IMR-90 (cell line): Measurements from ENCODE around the gene TPM2. TPM values are rescaled to one million over a fixed set of nuclear protein-coding genes. Genes with fewer than 3 reads are reported as not detected.

ENCODE experiments used
- ATAC-seq: fragments of 200-7000 bp; cut with Tn5 transposase; 2 replicates; pipeline ENCODE4 v1.9.1; 2020; ENCODE audit warnings: low read depth, mild to moderate bottlenecking, moderate library complexity
- BruUV-seq: library from RNA; stranded (reverse); fragments of 400-500 nt; replicated peaks from 2 replicates; lab custom pipeline; 2021; lab: Mats Ljungman, UMichigan
- CTCF ChIA-PET: fragments of 300-600 bp; formaldehyde crosslinking; extraction: SDS; loops from one replicate; lab custom pipeline; 2021; ENCODE audit warnings: antibody characterized with exemption; lab: Yijun Ruan, JAX
- POLR2A ChIA-PET: fragments of 300-600 bp; sonication (Branson Sonifier 250); formaldehyde crosslinking; loops from one replicate; lab custom pipeline; 2022; ENCODE audit warnings: antibody characterized with exemption; ENCODE audit not compliant: unreplicated experiment; lab: Charles Lee
- DNase-seq: peaks from one replicate; pipeline ENCODE4 v3.0.0; 2013
- H2AFZ ChIP-seq: replicated peaks from 2 replicates; pipeline ENCODE3; 2013; ENCODE audit warnings: low read length, mild to moderate bottlenecking; ENCODE audit not compliant: poor library complexity
- H2AK5ac ChIP-seq: 2 replicates; pipeline ENCODE4 v1.6.1; 2013; ENCODE audit warnings: low read depth, low read length, inconsistent platforms
- H2AK9ac ChIP-seq: replicated peaks from 2 replicates; pipeline ENCODE3; 2013; ENCODE audit warnings: mild to moderate bottlenecking, low read depth, low read length, moderate library complexity; ENCODE audit not compliant: poor library complexity
- H2BK120ac ChIP-seq: 2 replicates; pipeline ENCODE4 v1.6.1; 2013; ENCODE audit warnings: low read depth, low read length, inconsistent platforms
- H2BK15ac ChIP-seq: 3 replicates; pipeline ENCODE4 v1.6.1; 2013; ENCODE audit warnings: low read depth, low read length, inconsistent platforms
- H2BK20ac ChIP-seq: 2 replicates; pipeline ENCODE4 v1.6.1; 2013; ENCODE audit warnings: low read depth, mild to moderate bottlenecking, inconsistent platforms, low read length, moderate library complexity
- H2BK5ac ChIP-seq: 2 replicates; pipeline ENCODE4 v1.6.1; 2013; ENCODE audit warnings: mild to moderate bottlenecking, low read depth, low read length, inconsistent platforms; ENCODE audit not compliant: poor library complexity, severe bottlenecking
- H3K14ac ChIP-seq: replicated peaks from 2 replicates; pipeline ENCODE4 v1.6.1; 2013; ENCODE audit warnings: low read depth, low read length, inconsistent platforms
- H3K18ac ChIP-seq: 2 replicates; pipeline ENCODE4 v1.6.1; 2013; ENCODE audit warnings: low read depth, low read length, control low read depth
- H3K23ac ChIP-seq: 2 replicates; pipeline ENCODE4 v1.6.1; 2013; ENCODE audit warnings: low read depth, low read length, inconsistent platforms
- H3K27ac ChIP-seq: 2 replicates; pipeline ENCODE4 v1.5.1; 2013; ENCODE audit warnings: mild to moderate bottlenecking, control low read depth, low read length; ENCODE audit not compliant: insufficient read depth
- H3K27me3 ChIP-seq: 2 replicates; pipeline ENCODE4 v1.6.1; 2013; ENCODE audit warnings: low read length; ENCODE audit not compliant: control insufficient read depth, insufficient read depth
- H3K36me3 ChIP-seq: 2 replicates; pipeline ENCODE4 v1.6.1; 2013; ENCODE audit warnings: low read length, mixed read lengths; ENCODE audit not compliant: control insufficient read depth, insufficient read depth
- H3K4ac ChIP-seq: 2 replicates; pipeline ENCODE4 v1.6.1; 2013; ENCODE audit warnings: low read depth, low read length, inconsistent platforms
- H3K4me1 ChIP-seq: 2 replicates; pipeline ENCODE4 v1.6.1; 2013; ENCODE audit warnings: low read length, mixed read lengths; ENCODE audit not compliant: control insufficient read depth, insufficient read depth
- H3K4me2 ChIP-seq: 2 replicates; pipeline ENCODE4 v1.6.1; 2013; ENCODE audit warnings: low read depth, mild to moderate bottlenecking, control low read depth, low read length, moderate library complexity
- H3K4me3 ChIP-seq: 2 replicates; pipeline ENCODE4 v1.5.1; 2013; ENCODE audit warnings: low read depth, mild to moderate bottlenecking, control low read depth, low read length, moderate library complexity; ENCODE audit not compliant: insufficient read depth
- H3K56ac ChIP-seq: 2 replicates; pipeline ENCODE4 v1.6.1; 2013; ENCODE audit warnings: low read length, inconsistent platforms; ENCODE audit not compliant: insufficient read depth; ENCODE audit errors: extremely low read depth
- H3K79me1 ChIP-seq, 2 experiments: 2 replicates each; pipeline ENCODE4 v1.6.1; 2013; ENCODE audit warnings: low read length in 2 of 2, inconsistent platforms in 1 of 2, low read depth in 1 of 2
- H3K9ac ChIP-seq: 2 replicates; pipeline ENCODE4 v1.6.1; 2013; ENCODE audit warnings: low read depth, low read length, control low read depth
- H3K9me1 ChIP-seq: 2 replicates; pipeline ENCODE4 v1.6.1; 2013; ENCODE audit warnings: low read length, inconsistent platforms; ENCODE audit not compliant: insufficient read depth
- H3K9me3 ChIP-seq: 2 replicates; pipeline ENCODE4 v1.6.1; 2013; ENCODE audit warnings: low read length; ENCODE audit not compliant: control insufficient read depth, insufficient read depth
- H4K20me1 ChIP-seq: 2 replicates; pipeline ENCODE4 v1.6.1; 2013; ENCODE audit warnings: low read length, inconsistent platforms; ENCODE audit not compliant: insufficient read depth
- H4K5ac ChIP-seq: 2 replicates; pipeline ENCODE4 v1.6.1; 2013; ENCODE audit warnings: mild to moderate bottlenecking, low read depth, low read length, control low read depth
- H4K8ac ChIP-seq, 2 experiments: 2 replicates each; pipeline ENCODE4 v1.6.1; 2013; ENCODE audit warnings: low read depth in 2 of 2, low read length in 2 of 2, control low read depth in 1 of 2, inconsistent platforms in 1 of 2
- H4K91ac ChIP-seq: 2 replicates; pipeline ENCODE4 v1.6.1; 2013; ENCODE audit warnings: low read depth, low read length, inconsistent platforms; ENCODE audit not compliant: insufficient read depth
- BHLHE40 ChIP-seq: fragments of 150-350 bp; IDR thresholded peaks from 2 replicates; pipeline ENCODE4 v1.6.1; 2016; ENCODE audit warnings: mild to moderate bottlenecking, low read depth, low read length
- CEBPB ChIP-seq: IDR thresholded peaks from 2 replicates; pipeline ENCODE4 v1.6.1; 2012; ENCODE audit warnings: low read depth, low read length, improper control_type of control experiment
- CHD1 ChIP-seq: IDR thresholded peaks from 2 replicates; pipeline ENCODE4 v1.6.1; 2012; ENCODE audit warnings: low read depth, low read length, improper control_type of control experiment
- MAFK ChIP-seq: IDR thresholded peaks from 2 replicates; pipeline ENCODE4 v1.6.1; 2012; ENCODE audit warnings: low read depth, low read length, improper control_type of control experiment
- RCOR1 ChIP-seq: IDR thresholded peaks from 2 replicates; pipeline ENCODE4 v1.6.1; 2012; ENCODE audit warnings: mild to moderate bottlenecking, low read length, improper control_type of control experiment; ENCODE audit not compliant: insufficient replicate concordance
- WGBS, 2 experiments: methylation state at CpG; one replicate each; pipeline versions ENCODE4 v1.1.5 to v1.1.7; 2013; ENCODE audit warnings: missing lambda C conversion rate in 2 of 2; ENCODE audit not compliant: insufficient read length in 1 of 2; ENCODE audit errors: extremely low coverage in 2 of 2; 5-methylcytosine and 5-hydroxymethylcytosine counted together
- dilution Hi-C: fragments of 300-500 bp; cut with HindIII; formaldehyde crosslinking; loops from one replicate; pipeline ENCODE4 v1.14.3; 2018; ENCODE audit warnings: low sequenced_read_pairs; ENCODE audit not compliant: unreplicated experiment
- in situ Hi-C: fragments of 300-500 bp; cut with MboI; formaldehyde crosslinking; loops from 3 replicates; pipeline ENCODE4 v1.14.3; 2019; ENCODE audit warnings: low sequenced_read_pairs, inconsistent platforms, mixed read lengths
- intact Hi-C: fragments of 100-400 bp; cut with micrococcal nuclease; formaldehyde crosslinking; loops from 2 replicates; pipeline ENCODE4 v1.10.0; 2022
- polyA plus RNA-seq, 3 experiments: library from polyadenylated mRNA; depleted of rRNA; stranded (reverse); fragments of >200 nt; gene quantifications; 2 replicates each; pipeline ENCODE4 v1.2.3, GENCODE V29; 2012; ENCODE audit warnings: low replicate concordance in 1 of 3
- total RNA-seq: library from RNA; depleted of rRNA; stranded (reverse); fragments of >200 nt; gene quantifications from 2 replicates; pipeline ENCODE4 v1.2.3, GENCODE V29; 2012

TPM2 gene
- total and polyA plus RNA-seq, 2 of the 4 experiments (the other 2 are of a cell fraction) = 960 to 2,500 TPM

DNA sequence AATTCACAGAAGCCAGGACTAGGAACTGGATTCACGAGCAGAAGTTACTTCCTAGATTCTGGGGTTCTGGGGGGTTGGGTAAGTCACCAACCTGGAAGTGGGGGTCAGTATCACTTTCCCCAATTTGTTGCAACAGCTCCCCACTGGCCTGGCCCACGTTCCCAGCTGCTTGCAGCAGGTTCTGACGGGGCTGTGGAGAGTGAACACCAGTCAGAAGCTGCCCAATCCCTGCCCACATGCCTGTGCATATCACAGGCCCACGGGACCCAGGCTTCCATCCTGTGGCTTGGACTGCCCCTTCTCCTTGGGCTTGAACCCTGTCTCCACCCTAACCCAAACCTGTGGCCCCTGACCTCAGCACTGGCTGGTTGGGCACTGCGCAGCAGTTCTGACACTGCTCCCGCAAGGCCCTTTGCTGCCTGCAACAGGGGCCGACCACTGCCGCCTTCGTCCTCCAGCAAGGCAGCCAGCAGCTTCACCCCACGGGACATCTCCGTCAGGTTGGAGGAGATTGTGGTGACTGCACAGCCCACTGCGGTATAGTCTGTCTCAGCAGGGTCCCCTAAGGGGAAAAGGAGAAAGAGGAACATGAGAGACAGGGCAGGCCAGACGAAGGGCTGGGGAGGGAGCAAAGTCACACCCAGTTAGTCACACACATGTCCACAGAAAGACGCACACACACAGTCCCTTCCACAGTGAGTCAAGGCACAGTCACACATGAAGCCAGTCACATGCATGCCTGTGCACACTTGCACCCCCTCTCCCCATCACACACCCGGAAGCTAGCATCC is 29.2 kb upstream of the TPM2 start:
- Histone ChIP-seq H2BK20ac (no peak overlapping the region), H3K27ac (no peak overlapping the region), H3K4me3 (no peak overlapping the region), H3K18ac (no peak overlapping the region), H3K23ac (no peak overlapping the region; the same call in 1 of the 2 replicates), H3K9ac (no peak overlapping the region), H4K91ac (no peak overlapping the region), H4K20me1 (peaks cover 37% of the 10 kb centered on the region), H4K8ac (0 out of 4 replicates have a peak overlapping the region, but pooled peaks of 1 of the 2 experiments have one; percentile 12), H2BK15ac (no peak overlapping the region), H3K56ac (no peak overlapping the region), H3K9me3 (no peaks in the 10 kb centered on the region), H2AFZ (no peak overlapping the region), H4K5ac (no peak overlapping the region), H2AK9ac (no peak overlapping the region), H2BK120ac (no peak overlapping the region), H3K27me3 (no peaks in the 10 kb centered on the region), H3K9me1 (0 out of 2 replicates have a peak, but pooled peaks cover 2% of the 10 kb centered on the region), H3K79me1 (peaks cover 55 to 84% of the 10 kb centered on the region in 2 experiments), H3K4me2 (no peak overlapping the region), H3K14ac (no peak overlapping the region), H3K36me3 (peaks cover 88% of the 10 kb centered on the region), H2AK5ac (no peak overlapping the region), H3K4me1 (no peaks in the 10 kb centered on the region), H2BK5ac (no peak overlapping the region), H3K4ac (no peak overlapping the region)
- ChIA-PET POLR2A (no interaction called here), CTCF (no interaction called here)
- ATAC-seq = no peak
- dilution Hi-C loops = no loop called here
- intact Hi-C loops = no loop called here
- 97% methylated on average over 5 of the region's 15 CpGs; no CpG with 5 or more reads in 1 of the 2 experiments for WGBS, 2 experiments
- TF ChIP-seq CEBPB (no peak), MAFK (no peak), RCOR1 (no peak), CHD1 (no peak), BHLHE40 (no peak)
- in situ Hi-C loops = no loop called here
- DNase-seq = no peak
- BruUV-seq = no TSS peak
